CD4-positive, alpha-beta T cell treated with Interleukin-6 for 4 hours (primary cell): ENCODE results near the gene ARHGEF28.

Experiments
- DNase-seq: peaks from one replicate; pipeline ENCODE4 v3.0.0-alpha.2; 2020; ENCODE audit warnings: mixed read lengths

ARHGEF28 gene

GRCh38 chr5:73861313-73861988 lies 235.5 kb downstream of the ARHGEF28 start:
- DNase-seq, result no peak

- DNase-seq, result no peak
These were observed 236.8 kb downstream of the ARHGEF28 start for GRCh38 chr5:73862796-73863195.

GRCh38 chr5:73863876-73864275 lies 237.9 kb downstream of the ARHGEF28 start:
- no peak for DNase-seq

- DNase-seq, result no peak
These were observed 239.3 kb downstream of the ARHGEF28 start for GRCh38 chr5:73865315-73865714.

GRCh38 chr5:73867345-73868335 lies 241.6 kb downstream of the ARHGEF28 start:
- no peak for DNase-seq

- no peak for DNase-seq
These were observed 257.6 kb downstream of the ARHGEF28 start for GRCh38 chr5:73883646-73884045.

GRCh38 chr5:73887688-73888087 lies 261.7 kb downstream of the ARHGEF28 start:
- no peak for DNase-seq

- DNase-seq, result no peak
These were observed 264.6 kb downstream of the ARHGEF28 start for GRCh38 chr5:73890569-73890968.

GRCh38 chr5:73892218-73892617 lies 266.2 kb downstream of the ARHGEF28 start:
- DNase-seq, result no peak

- no peak for DNase-seq
These were observed 266.8 kb downstream of the ARHGEF28 start for GRCh38 chr5:73892806-73893205.

GRCh38 chr5:73893813-73894212 lies 267.8 kb downstream of the ARHGEF28 start:
- no peak for DNase-seq

- no peak for DNase-seq
These were observed 268.9 kb downstream of the ARHGEF28 start for GRCh38 chr5:73894860-73895259.

GRCh38 chr5:73895471-73895870 lies 269.5 kb downstream of the ARHGEF28 start:
- DNase-seq, result no peak

- no peak for DNase-seq
These were observed 270.1 kb downstream of the ARHGEF28 start for GRCh38 chr5:73896097-73896496.

GRCh38 chr5:73896668-73897067 lies 270.7 kb downstream of the ARHGEF28 start:
- DNase-seq, result no peak

GRCh38 chr5:73897893-73898292 lies 271.9 kb downstream of the ARHGEF28 start:
- no peak for DNase-seq

GRCh38 chr5:73899055-73899454 lies 273.1 kb downstream of the ARHGEF28 start:
- DNase-seq, result no peak

GRCh38 chr5:73899916-73900315 lies 273.9 kb downstream of the ARHGEF28 start:
- DNase-seq, result no peak

- no peak for DNase-seq
These were observed 274.6 kb downstream of the ARHGEF28 start for GRCh38 chr5:73900566-73900965.

GRCh38 chr5:73901043-73901442 lies 275.0 kb downstream of the ARHGEF28 start:
- DNase-seq, result no peak

GRCh38 chr5:73901455-73901854 lies 275.5 kb downstream of the ARHGEF28 start:
- DNase-seq, result no peak

GRCh38 chr5:73902327-73903051 lies 276.5 kb downstream of the ARHGEF28 start:
- DNase-seq, result peak; percentile 3

GRCh38 chr5:73903169-73903568 lies 277.2 kb downstream of the ARHGEF28 start:
- no peak for DNase-seq
